Hepatocyte (in vitro differentiated cells): ENCODE measurements around the gene TRIM44. TPM values are rescaled to one million over a fixed set of nuclear protein-coding genes. Genes with fewer than 3 reads are reported as not detected.
"Not testable (repeated sequence)": the region's sequence is repeated elsewhere in the genome, so short reads cannot be mapped to it uniquely, and the experiment has no call there.

Experiments
- DNase-seq: peaks from one replicate; pipeline ENCODE4 v3.0.0-alpha.2; 2016; ENCODE audit warnings: low spot score
- H2AFZ ChIP-seq: fragments of 200-600 bp; sonication (generic); 2 replicates; pipeline ENCODE4 v1.6.0; 2016; ENCODE audit warnings: antibody characterized with exemption, mild to moderate bottlenecking
- H3K27ac ChIP-seq: fragments of 200-600 bp; sonication (generic); 2 replicates; pipeline ENCODE4 v1.5.1; 2016; ENCODE audit warnings: mild to moderate bottlenecking
- H3K27me3 ChIP-seq: fragments of 200-600 bp; sonication (generic); 2 replicates; pipeline ENCODE4 v1.6.1; 2016
- H3K36me3 ChIP-seq: fragments of 200-600 bp; sonication (generic); replicated peaks from 2 replicates; pipeline ENCODE4 v1.5.1; 2016; ENCODE audit warnings: low read depth; ENCODE audit not compliant: insufficient read depth
- H3K4me1 ChIP-seq: fragments of 200-600 bp; sonication (generic); 2 replicates; pipeline ENCODE4 v1.5.1; 2016; ENCODE audit warnings: mild to moderate bottlenecking, moderate library complexity; ENCODE audit not compliant: insufficient read depth
- H3K4me2 ChIP-seq: fragments of 200-600 bp; sonication (generic); 2 replicates; pipeline ENCODE4 v1.6.0; 2016
- H3K4me3 ChIP-seq: fragments of 200-600 bp; sonication (generic); 2 replicates; pipeline ENCODE4 v1.5.1; 2016; ENCODE audit warnings: mild to moderate bottlenecking
- H3K79me2 ChIP-seq: fragments of 200-600 bp; sonication (generic); 2 replicates; pipeline ENCODE4 v1.6.0; 2017; ENCODE audit warnings: mild to moderate bottlenecking
- H3K9me2 ChIP-seq: fragments of 200-600 bp; sonication (generic); replicated peaks from 2 replicates; pipeline ENCODE4 v1.6.0; 2017; ENCODE audit warnings: mild to moderate bottlenecking; ENCODE audit not compliant: insufficient read depth
- H3K9me3 ChIP-seq: fragments of 200-600 bp; sonication (generic); 2 replicates; pipeline ENCODE4 v1.5.1; 2016; ENCODE audit warnings: low read depth, mild to moderate bottlenecking
- H4K20me1 ChIP-seq: fragments of 200-600 bp; sonication (generic); 2 replicates; pipeline ENCODE4 v1.6.0; 2016; ENCODE audit warnings: mild to moderate bottlenecking; ENCODE audit not compliant: insufficient read depth, poor library complexity, severe bottlenecking
- CTCF ChIP-seq: fragments of 200-600 bp; sonication (generic); IDR thresholded peaks from 2 replicates; pipeline ENCODE4 v1.5.1; 2016; ENCODE audit warnings: antibody characterized with exemption, mild to moderate bottlenecking; ENCODE audit not compliant: poor library complexity
- EZH2 ChIP-seq: fragments of 200-600 bp; sonication (generic); IDR thresholded peaks from 2 replicates; pipeline ENCODE4 v1.6.1; 2016; ENCODE audit warnings: antibody characterized with exemption, mild to moderate bottlenecking, borderline replicate concordance
- EZH2phosphoT487 ChIP-seq: fragments of 200-600 bp; sonication (generic); IDR thresholded peaks from one replicate; pipeline ENCODE4 v1.6.1; 2018; ENCODE audit warnings: antibody characterized with exemption, mild to moderate bottlenecking, low read depth, moderate library complexity; ENCODE audit not compliant: unreplicated experiment, severe bottlenecking
- WGBS: methylation state at CpG from one replicate; pipeline ENCODE4 v1.1.6; 2016; ENCODE audit warnings: low lambda C conversion rate; ENCODE audit errors: missing lambda C conversion rate; 5-methylcytosine and 5-hydroxymethylcytosine counted together
- polyA plus RNA-seq: library from polyadenylated mRNA; unstranded; fragments of >200 nt; fragmentation: Nextera tagmentation; extraction: Ambion mirVana; gene quantifications from 2 replicates; pipeline ENCODE4 v1.2.1, GENCODE V29; 2016
- total RNA-seq: library from RNA; depleted of rRNA; stranded (reverse); fragments of >200 nt; gene quantifications from 2 replicates; pipeline ENCODE4 v1.2.3, GENCODE V29; 2014

The TRIM44 gene
- total and polyA plus RNA-seq, 2 experiments from 2014 or later = 20.8 to 43.2 TPM

GRCh38 chr11:35750315-35750714 is 87.7 kb downstream of the TRIM44 start:
- Histone ChIP-seq H2AFZ (no peak overlapping the region), H3K36me3 (no peaks in the 10 kb centered on the region), H3K4me2 (no peak overlapping the region), H3K9me2 (no peaks in the 10 kb centered on the region), H3K9me3 (no peaks in the 10 kb centered on the region), H3K27ac (peak overlapping the region; percentile 66), H4K20me1 (no peaks in the 10 kb centered on the region), H3K4me3 (no peak overlapping the region), H3K27me3 (no peaks in the 10 kb centered on the region), H3K79me2 (peaks cover 11% of the 10 kb centered on the region), H3K4me1 (peaks cover 21% of the 10 kb centered on the region)
- peak; percentile 30 for DNase-seq
- 77% methylated on average over 2 of the region's 2 CpGs for WGBS
- TF ChIP-seq CTCF = no peak
- TF ChIP-seq EZH2 = no peak
- no peak for TF ChIP-seq EZH2phosphoT487

- WGBS = 96% methylated on average over 4 of the region's 4 CpGs
- no peak for TF ChIP-seq EZH2
- no peak for TF ChIP-seq EZH2phosphoT487
- no peak for TF ChIP-seq CTCF
- Histone ChIP-seq H4K20me1 (no peaks in the 10 kb centered on the region), H3K36me3 (no peaks in the 10 kb centered on the region), H3K9me3 (no peaks in the 10 kb centered on the region), H3K9me2 (no peaks in the 10 kb centered on the region), H3K27me3 (no peaks in the 10 kb centered on the region), H3K79me2 (peaks cover 11% of the 10 kb centered on the region), H3K4me3 (no peak overlapping the region), H3K4me2 (peak overlapping the region; percentile 13), H3K4me1 (peaks cover 21% of the 10 kb centered on the region), H3K27ac (peak overlapping the region; percentile 66), H2AFZ (no peak overlapping the region)
- DNase-seq = no peak
Observed at GRCh38 chr11:35750981-35751663, 88.5 kb downstream of the TRIM44 start.

- Histone ChIP-seq H3K79me2 (peaks cover 11% of the 10 kb centered on the region), H4K20me1 (no peaks in the 10 kb centered on the region), H2AFZ (no peak overlapping the region), H3K9me3 (no peaks in the 10 kb centered on the region), H3K4me2 (peak overlapping the region; percentile 13), H3K27ac (peak overlapping the region; percentile 66), H3K36me3 (no peaks in the 10 kb centered on the region), H3K9me2 (no peaks in the 10 kb centered on the region), H3K4me3 (no peak overlapping the region), H3K27me3 (no peaks in the 10 kb centered on the region), H3K4me1 (peaks cover 21% of the 10 kb centered on the region)
- DNase-seq = no peak
- WGBS = 75% methylated on average over 1 of the region's 1 CpG
- TF ChIP-seq EZH2 (no peak), EZH2phosphoT487 (no peak), CTCF (no peak)
Observed at GRCh38 chr11:35751664-35752061, 89.1 kb downstream of the TRIM44 start.

GRCh38 chr11:35752115-35752514 is 89.5 kb downstream of the TRIM44 start:
- no peaks in the 10 kb centered on the region for H3K36me3 ChIP-seq
- no peak for DNase-seq
- TF ChIP-seq EZH2 = no peak
- no peak for TF ChIP-seq CTCF
- TF ChIP-seq EZH2phosphoT487 = no peak
- no peaks in the 10 kb centered on the region for H4K20me1 ChIP-seq
- H2AFZ ChIP-seq = no peak overlapping the region
- no peaks in the 10 kb centered on the region for H3K9me2 ChIP-seq
- peaks cover 11% of the 10 kb centered on the region for H3K79me2 ChIP-seq
- H3K27ac ChIP-seq = peak overlapping the region; percentile 59
- peaks cover 21% of the 10 kb centered on the region for H3K4me1 ChIP-seq
- H3K4me2 ChIP-seq = no peak overlapping the region
- H3K4me3 ChIP-seq = no peak overlapping the region
- no peaks in the 10 kb centered on the region for H3K9me3 ChIP-seq
- 67% methylated on average over 3 of the region's 3 CpGs for WGBS
- no peaks in the 10 kb centered on the region for H3K27me3 ChIP-seq

- H3K4me3 ChIP-seq, H2AFZ ChIP-seq, H3K27me3 ChIP-seq, H3K27ac ChIP-seq, H3K4me2 ChIP-seq, H4K20me1 ChIP-seq, H3K9me2 ChIP-seq, DNase-seq, H3K36me3 ChIP-seq, H3K9me3 ChIP-seq: not testable (repeated sequence)
- 96% methylated on average over 6 of the region's 6 CpGs for WGBS
- H3K4me1 ChIP-seq = peaks cover 21% of the 10 kb centered on the region
- H3K79me2 ChIP-seq = peaks cover 11% of the 10 kb centered on the region
Observed at GRCh38 chr11:35753573-35753972, 91.0 kb downstream of the TRIM44 start.

GRCh38 chr11:35759951-35760350 is 97.4 kb downstream of the TRIM44 start:
- not testable (repeated sequence) for H4K20me1 ChIP-seq, H3K36me3 ChIP-seq, H3K4me3 ChIP-seq, H3K4me1 ChIP-seq, H3K27me3 ChIP-seq, H2AFZ ChIP-seq, H3K9me2 ChIP-seq, H3K27ac ChIP-seq, H3K9me3 ChIP-seq
- 55% methylated on average over 8 of the region's 8 CpGs for whole genome bisulfite sequencing
- peaks cover 17% of the 10 kb centered on the region for H3K79me2 ChIP-seq
- H3K4me2 ChIP-seq = peak overlapping the region; percentile 52
- DNase-seq = peak; percentile 25
